Pancreas (tissue), 10 donors: ENCODE measurements around the gene FBXL17. TPM values are rescaled to one million over a fixed set of nuclear protein-coding genes. Genes with fewer than 3 reads are reported as not detected.

Experiments
- ATAC-seq, 4 donors: fragments of 200-7000 bp; cut with Tn5 transposase; one replicate each; pipeline versions ENCODE4 v1.8.0 to v1.9.1; 2020; ENCODE audit warnings: mild to moderate bottlenecking in 4 of 4, moderate library complexity in 4 of 4
- DNase-seq, 6 donors: peaks; one replicate each; pipeline ENCODE4 v3.0.0-alpha.2; 2020
- FAIRE-seq: peaks from 2 replicates; lab custom pipeline; 2012; peaks lifted over from hg19 to GRCh38; lab: Jason Lieb, UNC
- H3K27ac ChIP-seq, 4 donors: fragments of 200-600 bp; sonication (generic); 1 replicate in 3 of 4; 2 replicates in 1 of 4; pipeline versions ENCODE4 v1.5.0 to v1.8.0; 2020
- H3K27me3 ChIP-seq, 4 donors: fragments of 200-600 bp; one replicate each; pipeline ENCODE4 v1.8.0; 2021
- H3K36me3 ChIP-seq, 3 donors: fragments of 200-600 bp; sonication (generic) in 1 of 3; one replicate each; pipeline versions ENCODE4 v1.5.0 to v1.8.0; 2020 to 2021
- H3K4me1 ChIP-seq, 3 donors: fragments of 200-600 bp; one replicate each; pipeline ENCODE4 v1.8.0; 2021
- H3K4me3 ChIP-seq, 4 donors: fragments of 200-600 bp; sonication (generic) in 2 of 4; one replicate each; pipeline versions ENCODE4 v1.5.0 to v1.8.0; 2020 to 2021
- H3K9me3 ChIP-seq, 4 donors: fragments of 200-600 bp; one replicate each; pipeline ENCODE4 v1.8.0; 2021
- WGBS, 2 donors: extraction: QIAGEN DNeasy Blood & Tissue Kit; methylation state at CpG; one replicate each; pipeline ENCODE4 v1.1.7; 2013; 5-methylcytosine and 5-hydroxymethylcytosine counted together
- intact Hi-C, 3 donors: fragments of 100-400 bp; cut with DNase I; formaldehyde crosslinking; loops; one replicate each; pipeline versions ENCODE4 v1.11.1 to v1.14.2; 2022
- polyA plus RNA-seq, 2 donors: library from polyadenylated mRNA; stranded (reverse); fragments of 200-250 nt; gene quantifications; one replicate each; pipeline ENCODE4 v1.2.3, GENCODE V29; 2013
- total RNA-seq, 6 donors: library from RNA; stranded (reverse); fragmentation: NEBNext Ultra II Directional in 4 of 6; extraction: Animal tissue kit (Norgen Biotek cat#: 25700) in 4 of 6; gene quantifications; one replicate each; pipeline versions ENCODE4 v1.2.1 to v1.2.4, GENCODE V29; 2021 to 2023
- TF ChIP-seq, protein P1 (sequence below), 4 donors: fragments of 200-600 bp; sonication (generic) in 3 of 4; IDR thresholded peaks; one replicate each; pipeline versions ENCODE4 v1.5.0 to v1.8.0; 2021; ENCODE audit warnings: antibody characterized with exemption in 4 of 4
- donor health status: healthy with polysubstance abuse.
- donor health status: DM: no; HTN: no; CAD: no; lungs with moderate emphysema.
- donor health status: DM: no; HTN: no; CAD: no.
- donor health status: control.
- donor health status: control.
- donor health status: Bipolar disorder and iron deficiency.
- donor health status: DM: yes; HTN: yes; CAD: no.
- donor health status: DM: no; HTN: no; CAD: no.
- donor health status: DM: no; HTN: no; CAD: no.
- donor health status: DM: yes; HTN: yes; CAD: no.

FBXL17 gene
- total and polyA plus RNA-seq, 8 donors, result 4.2 to 11.1 (median 7.3) TPM

DNA sequence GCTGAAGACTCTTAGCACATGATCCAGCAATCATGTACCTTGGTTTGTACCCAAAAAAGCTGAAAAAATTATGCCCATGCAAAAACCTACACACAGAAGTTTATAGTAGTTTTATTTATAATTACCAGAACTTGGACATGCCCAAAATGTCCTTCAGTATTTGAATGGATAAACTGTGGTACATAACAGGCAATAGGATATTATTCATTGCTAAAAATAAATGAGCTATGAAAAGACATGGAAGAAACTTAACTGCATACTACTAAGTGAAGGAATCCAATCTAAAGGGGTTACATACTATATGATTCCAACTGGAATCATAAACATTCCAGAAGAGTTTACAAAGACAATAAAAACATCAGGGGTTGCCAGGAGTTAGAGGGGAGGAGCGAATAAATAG, 25.6 kb downstream of the FBXL17 start:
- no peak for ATAC-seq
- intact Hi-C loops, result no loop called here
- no peaks in the 10 kb centered on the region for H3K36me3 ChIP-seq
- no peak for FAIRE-seq
- no peaks in the 10 kb centered on the region for H3K4me1 ChIP-seq
- no peak overlapping the region for H3K27ac ChIP-seq
- H3K4me3 ChIP-seq, result no peak overlapping the region
- TF ChIP-seq, protein P1, sequence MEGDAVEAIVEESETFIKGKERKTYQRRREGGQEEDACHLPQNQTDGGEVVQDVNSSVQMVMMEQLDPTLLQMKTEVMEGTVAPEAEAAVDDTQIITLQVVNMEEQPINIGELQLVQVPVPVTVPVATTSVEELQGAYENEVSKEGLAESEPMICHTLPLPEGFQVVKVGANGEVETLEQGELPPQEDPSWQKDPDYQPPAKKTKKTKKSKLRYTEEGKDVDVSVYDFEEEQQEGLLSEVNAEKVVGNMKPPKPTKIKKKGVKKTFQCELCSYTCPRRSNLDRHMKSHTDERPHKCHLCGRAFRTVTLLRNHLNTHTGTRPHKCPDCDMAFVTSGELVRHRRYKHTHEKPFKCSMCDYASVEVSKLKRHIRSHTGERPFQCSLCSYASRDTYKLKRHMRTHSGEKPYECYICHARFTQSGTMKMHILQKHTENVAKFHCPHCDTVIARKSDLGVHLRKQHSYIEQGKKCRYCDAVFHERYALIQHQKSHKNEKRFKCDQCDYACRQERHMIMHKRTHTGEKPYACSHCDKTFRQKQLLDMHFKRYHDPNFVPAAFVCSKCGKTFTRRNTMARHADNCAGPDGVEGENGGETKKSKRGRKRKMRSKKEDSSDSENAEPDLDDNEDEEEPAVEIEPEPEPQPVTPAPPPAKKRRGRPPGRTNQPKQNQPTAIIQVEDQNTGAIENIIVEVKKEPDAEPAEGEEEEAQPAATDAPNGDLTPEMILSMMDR (IDR thresholded peaks at IDR 0.05), result no peak
- H3K27me3 ChIP-seq, result no peaks in the 10 kb centered on the region
- 90 to 97% methylated on average over 1 of the region's 1 CpG for WGBS, 2 donors
- no peak for DNase-seq
- H3K9me3 ChIP-seq, result no peaks in the 10 kb centered on the region

DNA sequence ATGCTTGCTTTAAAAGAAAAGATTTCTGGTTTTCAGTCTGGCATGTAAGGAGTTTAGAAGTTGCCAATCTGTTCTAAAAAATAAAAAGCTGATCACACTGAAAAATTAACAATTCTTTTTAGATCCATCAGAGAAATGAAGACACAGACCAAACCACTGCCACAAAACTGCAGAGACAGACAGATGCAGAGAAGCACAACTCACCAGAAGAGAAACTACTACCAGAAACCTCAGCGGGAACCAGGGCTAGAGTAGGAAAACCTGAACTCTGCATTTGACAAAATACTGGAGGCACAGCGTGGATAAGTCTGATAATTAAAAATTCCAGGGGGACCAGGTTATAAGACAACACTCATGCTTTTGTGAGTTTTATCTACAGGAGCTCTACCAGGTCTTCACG, 28.8 kb downstream of the FBXL17 start:
- no peak overlapping the region for H3K4me3 ChIP-seq
- ATAC-seq (no peak), DNase-seq (no peak), FAIRE-seq (no peak)
- no peaks in the 10 kb centered on the region for H3K9me3 ChIP-seq
- no peaks in the 10 kb centered on the region for H3K36me3 ChIP-seq
- no peak overlapping the region for H3K27ac ChIP-seq
- H3K4me1 ChIP-seq, result no peaks in the 10 kb centered on the region
- no peaks in the 10 kb centered on the region for H3K27me3 ChIP-seq
- TF ChIP-seq, protein P1 (IDR thresholded peaks at IDR 0.05), result no peak
- 96 to 97% methylated on average over 3 of the region's 3 CpGs for WGBS, 2 donors
- intact Hi-C loops, result no loop called here

DNA sequence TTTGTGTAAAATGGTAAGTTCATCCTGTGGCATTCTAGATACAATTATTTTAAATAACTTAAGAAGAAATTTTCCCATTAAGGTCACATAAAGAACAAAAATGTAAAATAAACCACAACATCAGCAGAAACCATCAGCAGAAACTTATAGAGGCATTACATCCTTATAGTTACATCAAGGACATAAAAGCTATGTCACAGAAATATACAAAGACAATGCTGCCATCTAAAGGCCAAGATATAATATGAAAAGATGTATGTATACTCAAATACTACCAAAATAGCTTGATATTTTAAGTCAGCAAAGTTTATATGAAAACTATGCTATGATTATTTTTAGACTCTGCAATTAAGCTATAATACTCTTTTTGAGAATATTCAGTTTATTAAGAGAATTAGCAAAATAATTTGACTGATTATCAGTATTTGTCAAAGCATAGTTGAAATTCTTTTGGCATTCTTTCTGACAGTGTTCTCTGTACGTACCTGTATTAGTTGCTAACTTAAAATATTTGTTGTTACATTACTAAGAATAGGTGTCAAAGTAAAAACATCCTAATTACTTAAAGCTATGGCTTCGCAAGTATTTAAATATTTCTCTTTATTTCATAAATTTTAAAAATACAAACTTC, 36.2 kb downstream of the FBXL17 start:
- no peaks in the 10 kb centered on the region for H3K27me3 ChIP-seq
- peaks cover 0 to 6% (median 0%) of the 10 kb centered on the region in 3 donors for H3K4me1 ChIP-seq
- peak in 3 of 4 donors; percentile 73 to 76 (median 74) for ATAC-seq
- TF ChIP-seq, protein P1 (IDR thresholded peaks at IDR 0.05), result peak in 2 of 4 donors; percentile 18 to 23
- WGBS, 2 donors, result 87 to 88% methylated on average over 2 of the region's 2 CpGs
- no peak overlapping the region for H3K4me3 ChIP-seq
- H3K36me3 ChIP-seq, result no peaks in the 10 kb centered on the region
- no peak overlapping the region for H3K27ac ChIP-seq
- DNase-seq, result no peak
- H3K9me3 ChIP-seq, result no peaks in the 10 kb centered on the region
- intact Hi-C loops, result no loop called here
- peak; percentile 93 for FAIRE-seq

DNA sequence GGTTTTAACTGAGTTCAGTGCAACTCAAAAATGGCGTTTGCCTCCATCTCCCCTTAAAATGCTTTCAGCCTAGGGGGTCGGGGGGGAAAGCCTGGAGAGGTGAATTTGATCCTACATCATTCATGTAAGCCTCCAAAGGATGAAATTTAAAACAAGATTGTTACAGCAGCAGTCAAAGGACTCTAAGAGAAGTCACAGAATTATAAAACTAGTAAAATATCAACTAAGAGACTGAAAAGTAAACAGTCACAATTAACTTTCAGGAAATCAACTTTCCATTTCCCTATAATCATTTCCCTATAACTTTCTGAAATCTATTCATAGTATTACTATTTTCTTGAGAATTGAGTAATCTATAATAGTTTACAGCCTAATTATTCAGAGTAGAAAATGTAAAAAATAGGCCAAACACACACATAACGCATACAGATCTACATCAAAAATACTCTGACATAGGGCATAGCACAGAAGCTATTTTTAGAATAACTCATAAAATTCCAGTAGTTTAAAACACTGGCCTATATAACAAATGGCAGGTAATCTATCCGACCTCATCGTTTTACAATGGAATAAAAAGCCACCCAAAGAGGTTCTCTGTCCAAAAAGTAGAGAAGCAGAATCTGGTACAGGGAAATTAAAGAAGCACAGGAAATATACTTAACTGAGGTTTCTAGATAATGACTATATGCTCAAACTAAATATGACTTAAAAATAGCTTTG, 37.6 kb downstream of the FBXL17 start:
- FAIRE-seq (no peak), DNase-seq (no peak), ATAC-seq (no peak)
- intact Hi-C loops, result no loop called here
- Histone ChIP-seq H3K4me3 (no peak overlapping the region), H3K9me3 (no peaks in the 10 kb centered on the region), H3K27me3 (no peaks in the 10 kb centered on the region), H3K27ac (no peak overlapping the region), H3K36me3 (no peaks in the 10 kb centered on the region), H3K4me1 (peaks cover 0 to 6% (median 2%) of the 10 kb centered on the region in 3 donors)
- TF ChIP-seq, protein P1 (IDR thresholded peaks at IDR 0.05), result no peak
- 59 to 69% methylated on average over 5 of the region's 5 CpGs for WGBS, 2 donors

DNA sequence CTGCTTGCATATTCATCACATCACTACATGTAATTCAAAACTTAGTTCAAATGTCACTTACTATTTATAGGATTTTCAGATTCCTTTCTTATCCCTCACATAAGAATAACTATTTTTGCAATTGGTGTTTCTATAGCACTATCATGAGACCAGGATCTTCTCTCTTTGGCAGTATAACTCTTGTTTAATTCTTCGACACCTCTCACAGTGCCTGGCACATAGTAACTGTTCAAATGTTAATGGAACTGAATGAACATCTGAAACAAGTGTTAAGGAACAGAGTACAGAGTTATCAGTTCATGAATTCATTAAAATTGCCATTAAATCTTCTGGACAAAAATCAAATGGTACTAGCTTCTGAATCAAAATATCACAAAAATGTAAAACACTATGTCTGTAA, 40.0 kb downstream of the FBXL17 start:
- no peak for FAIRE-seq
- ATAC-seq, result no peak
- Histone ChIP-seq H3K4me1 (peaks cover 0 to 7% (median 6%) of the 10 kb centered on the region in 3 donors), H3K36me3 (no peaks in the 10 kb centered on the region), H3K27me3 (no peaks in the 10 kb centered on the region), H3K9me3 (no peaks in the 10 kb centered on the region), H3K27ac (no peak overlapping the region), H3K4me3 (no peak overlapping the region)
- intact Hi-C loops, result no loop called here
- 94 to 100% methylated on average over 1 of the region's 1 CpG for WGBS, 2 donors
- DNase-seq, result no peak
- TF ChIP-seq, protein P1 (IDR thresholded peaks at IDR 0.05), result no peak
